Upper lobe of right lung (tissue), 1 donor: ENCODE data around the gene GGT6. TPM values are rescaled to one million over a fixed set of nuclear protein-coding genes. Genes with fewer than 3 reads are reported as not detected.

Experiments
- ATAC-seq: fragments of 200-7000 bp; cut with Tn5 transposase; one replicate; pipeline ENCODE4 v1.9.1; 2020; ENCODE audit warnings: mild to moderate bottlenecking, moderate library complexity
- DNase-seq: peaks from one replicate; pipeline ENCODE4 v3.0.0-alpha.2; 2020
- H3K27ac ChIP-seq: fragments of 200-600 bp; one replicate; pipeline ENCODE4 v1.8.0; 2022
- H3K27me3 ChIP-seq: fragments of 200-600 bp; one replicate; pipeline ENCODE4 v1.8.0; 2022; ENCODE audit warnings: mild to moderate bottlenecking
- H3K36me3 ChIP-seq: fragments of 200-600 bp; one replicate; pipeline ENCODE4 v1.8.0; 2022
- H3K4me1 ChIP-seq: fragments of 200-600 bp; one replicate; pipeline ENCODE4 v1.8.0; 2022
- H3K4me3 ChIP-seq: fragments of 200-600 bp; one replicate; pipeline ENCODE4 v1.8.0; 2022; ENCODE audit warnings: mild to moderate bottlenecking
- H3K9me3 ChIP-seq: fragments of 200-600 bp; one replicate; pipeline ENCODE4 v1.8.0; 2022
- intact Hi-C: fragments of 100-400 bp; cut with DNase I; formaldehyde crosslinking; loops from one replicate; pipeline ENCODE4 v1.11.0; 2022
- total RNA-seq: library from RNA; stranded (reverse); fragmentation: NEBNext Ultra II Directional; extraction: Animal tissue kit (Norgen Biotek cat#: 25700); gene quantifications from one replicate; pipeline ENCODE4 v1.2.1, GENCODE V29; 2021
- TF ChIP-seq, protein P1 (sequence below): fragments of 200-600 bp; IDR thresholded peaks from one replicate; pipeline ENCODE4 v1.8.0; 2022; ENCODE audit warnings: antibody characterized with exemption
- donor health status: DM: no; HTN: yes; CAD: no; lungs with severe emphysema.

Gene GGT6
- total RNA-seq, 1 donor from 2014 or later: 5.6 TPM

DNA sequence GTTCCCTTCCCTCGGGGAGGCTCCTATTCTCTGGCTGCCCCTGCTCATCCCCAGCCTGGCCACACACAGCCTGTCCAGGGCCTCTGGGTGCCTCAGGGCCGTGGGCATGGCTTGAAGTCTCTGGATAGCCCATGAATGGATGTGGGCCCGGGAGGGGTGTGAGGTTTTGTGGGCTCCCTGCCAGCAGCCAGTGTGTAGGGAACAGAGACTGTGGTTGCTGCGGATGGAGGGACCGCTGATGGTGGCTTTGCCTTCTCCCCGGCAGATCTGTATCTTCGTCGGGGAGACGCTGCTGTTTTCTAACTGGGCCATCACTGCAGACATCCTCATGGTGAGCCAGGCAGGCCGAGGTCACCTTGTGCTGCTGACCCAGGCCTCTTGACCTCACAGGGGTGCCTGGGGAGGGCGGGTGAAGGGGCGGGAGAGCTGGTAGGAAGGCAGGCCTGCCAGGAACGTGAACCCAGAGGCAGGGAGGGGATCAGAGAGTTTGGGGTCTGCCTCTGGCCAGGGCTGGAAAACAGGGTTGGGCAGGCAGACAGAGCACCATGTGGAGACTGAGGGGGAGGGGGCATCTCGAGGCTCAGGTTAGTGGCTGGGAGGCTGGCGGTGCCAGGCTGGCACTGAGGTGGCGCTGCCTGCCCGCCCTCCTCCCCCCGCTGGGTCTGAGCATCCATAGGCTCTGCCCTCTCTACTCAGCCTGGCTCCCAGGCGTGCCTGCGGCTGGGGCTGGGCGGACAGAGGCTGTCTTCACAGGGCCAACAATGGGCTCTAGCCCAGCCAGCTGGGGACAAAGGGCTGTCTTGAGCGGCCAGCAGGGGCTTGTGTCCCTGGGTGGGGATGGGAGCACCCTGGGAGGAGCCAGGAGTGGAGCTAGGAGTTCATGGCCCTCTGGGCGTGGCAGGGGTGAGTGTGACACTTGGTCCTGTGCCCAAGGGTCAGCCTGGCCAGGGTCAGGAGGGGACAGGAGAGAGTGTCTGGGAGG lies 26.6 kb downstream of the GGT6 start:
- H3K9me3 ChIP-seq: no peaks in the 10 kb centered on the region
- ATAC-seq (peak; percentile 21), DNase-seq (no peak)
- no peak overlapping the region for H3K4me3 ChIP-seq
- no peaks in the 10 kb centered on the region for H3K27me3 ChIP-seq
- H3K36me3 ChIP-seq: peaks cover 10% of the 10 kb centered on the region
- peaks cover 28% of the 10 kb centered on the region for H3K4me1 ChIP-seq
- TF ChIP-seq, protein P1, sequence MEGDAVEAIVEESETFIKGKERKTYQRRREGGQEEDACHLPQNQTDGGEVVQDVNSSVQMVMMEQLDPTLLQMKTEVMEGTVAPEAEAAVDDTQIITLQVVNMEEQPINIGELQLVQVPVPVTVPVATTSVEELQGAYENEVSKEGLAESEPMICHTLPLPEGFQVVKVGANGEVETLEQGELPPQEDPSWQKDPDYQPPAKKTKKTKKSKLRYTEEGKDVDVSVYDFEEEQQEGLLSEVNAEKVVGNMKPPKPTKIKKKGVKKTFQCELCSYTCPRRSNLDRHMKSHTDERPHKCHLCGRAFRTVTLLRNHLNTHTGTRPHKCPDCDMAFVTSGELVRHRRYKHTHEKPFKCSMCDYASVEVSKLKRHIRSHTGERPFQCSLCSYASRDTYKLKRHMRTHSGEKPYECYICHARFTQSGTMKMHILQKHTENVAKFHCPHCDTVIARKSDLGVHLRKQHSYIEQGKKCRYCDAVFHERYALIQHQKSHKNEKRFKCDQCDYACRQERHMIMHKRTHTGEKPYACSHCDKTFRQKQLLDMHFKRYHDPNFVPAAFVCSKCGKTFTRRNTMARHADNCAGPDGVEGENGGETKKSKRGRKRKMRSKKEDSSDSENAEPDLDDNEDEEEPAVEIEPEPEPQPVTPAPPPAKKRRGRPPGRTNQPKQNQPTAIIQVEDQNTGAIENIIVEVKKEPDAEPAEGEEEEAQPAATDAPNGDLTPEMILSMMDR: no peak
- peak overlapping the region; percentile 55 for H3K27ac ChIP-seq
- intact Hi-C loops: no loop called here

- ATAC-seq: no peak
- no peak for DNase-seq
- H3K27ac ChIP-seq: peak overlapping the region; percentile 55
- no peaks in the 10 kb centered on the region for H3K9me3 ChIP-seq
- TF ChIP-seq, protein P1: no peak
- H3K36me3 ChIP-seq: peaks cover 1% of the 10 kb centered on the region
- H3K4me3 ChIP-seq: no peak overlapping the region
- H3K4me1 ChIP-seq: peaks cover 28% of the 10 kb centered on the region
- no peaks in the 10 kb centered on the region for H3K27me3 ChIP-seq
- intact Hi-C loops: no loop called here
Observed at GRCh38 chr17:4532860-4533522, 27.4 kb downstream of the GGT6 start.

DNA sequence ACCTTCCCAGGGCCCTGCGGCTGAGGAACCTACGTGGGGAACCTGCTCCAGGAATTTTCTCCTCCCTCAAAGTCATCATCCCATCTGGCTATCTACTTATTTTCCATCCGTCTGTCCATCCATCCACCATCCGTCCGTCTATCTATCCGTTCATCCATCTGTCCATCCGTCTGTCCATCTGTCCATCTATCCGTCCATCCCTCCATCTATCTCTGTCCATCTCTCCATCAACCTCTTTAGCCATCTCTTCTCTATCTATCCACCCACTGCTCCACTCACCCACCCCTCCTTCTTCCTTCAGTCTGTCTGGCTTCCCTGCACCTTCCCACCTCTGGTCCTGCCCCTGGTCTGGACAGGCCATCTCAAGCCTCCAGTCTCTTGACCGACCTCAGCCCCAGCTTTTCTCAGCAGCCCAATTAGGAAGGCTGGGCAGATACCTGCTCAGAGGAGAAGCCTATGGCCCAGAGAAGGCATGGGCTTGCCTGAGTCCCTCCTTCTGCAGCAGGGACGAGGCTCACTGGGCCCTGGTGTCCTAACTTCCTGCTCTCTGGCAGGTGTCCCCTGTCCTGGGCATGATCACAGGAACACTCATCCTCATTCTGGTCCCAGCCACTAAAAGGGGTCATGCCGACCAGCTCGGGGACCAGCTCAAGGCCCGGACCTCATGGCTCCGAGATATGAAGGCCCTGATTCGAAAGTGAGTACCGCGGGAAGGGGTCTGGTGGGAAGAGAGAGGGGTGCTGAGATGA lies 28.2 kb downstream of the GGT6 start:
- intact Hi-C loops: no loop called here
- Histone ChIP-seq H3K36me3 (no peaks in the 10 kb centered on the region), H3K4me1 (peaks cover 29% of the 10 kb centered on the region), H3K4me3 (no peak overlapping the region), H3K9me3 (no peaks in the 10 kb centered on the region), H3K27ac (no peak overlapping the region), H3K27me3 (no peaks in the 10 kb centered on the region)
- ATAC-seq (no peak), DNase-seq (no peak)
- TF ChIP-seq, protein P1: no peak

GRCh38 chr17:4530799-4531730 lies 29.3 kb downstream of the GGT6 start:
- no peak for DNase-seq
- Histone ChIP-seq H3K27ac (peak overlapping the region; percentile 68), H3K4me1 (peaks cover 19% of the 10 kb centered on the region), H3K9me3 (no peaks in the 10 kb centered on the region), H3K27me3 (no peaks in the 10 kb centered on the region), H3K36me3 (no peaks in the 10 kb centered on the region), H3K4me3 (no peak overlapping the region)
- TF ChIP-seq, protein P1: no peak
- peak; percentile 47 for ATAC-seq
- intact Hi-C loops: no loop called here
